Astrocyte (in vitro differentiated cells and primary cell): ENCODE results near the gene CPNE6. TPM values are rescaled to one million over a fixed set of nuclear protein-coding genes. Genes with fewer than 3 reads are reported as not detected.

Experiments used
- DNase-seq: peaks from one replicate; pipeline ENCODE4 v3.0.0-alpha.2; 2010; ENCODE audit warnings: low read depth
- FAIRE-seq: peaks from 2 replicates; lab custom pipeline; 2011; peaks lifted over from hg19 to GRCh38; lab: Jason Lieb, UNC
- H2AFZ ChIP-seq: 2 replicates; pipeline ENCODE4 v1.6.0; 2012; ENCODE audit warnings: low read depth, low read length, inconsistent platforms
- H3K27ac ChIP-seq: 2 replicates; pipeline ENCODE4 v1.5.1; 2011; ENCODE audit warnings: low read depth, low read length, inconsistent platforms
- H3K27me3 ChIP-seq: 2 replicates; pipeline ENCODE4 v1.6.0; 2011; ENCODE audit warnings: low read length, inconsistent platforms; ENCODE audit not compliant: insufficient read depth
- H3K36me3 ChIP-seq: 2 replicates; pipeline ENCODE4 v1.5.1; 2011; ENCODE audit warnings: low read length, inconsistent platforms; ENCODE audit not compliant: insufficient read depth
- H3K4me1 ChIP-seq: 2 replicates; pipeline ENCODE4 v1.5.1; 2011; ENCODE audit warnings: low read length, inconsistent platforms; ENCODE audit not compliant: insufficient read depth
- H3K4me2 ChIP-seq: 2 replicates; pipeline ENCODE4 v1.6.0; 2012; ENCODE audit warnings: low read length, inconsistent platforms
- H3K4me3 ChIP-seq: 2 replicates; pipeline ENCODE4 v1.5.1; 2011; ENCODE audit warnings: low read depth, mild to moderate bottlenecking, low read length, inconsistent platforms; ENCODE audit not compliant: insufficient read depth
- H3K79me2 ChIP-seq: 2 replicates; pipeline ENCODE4 v1.6.0; 2012; ENCODE audit warnings: mild to moderate bottlenecking, low read length, inconsistent platforms; ENCODE audit not compliant: insufficient read depth
- H3K9ac ChIP-seq: 2 replicates; pipeline ENCODE4 v1.6.0; 2012; ENCODE audit warnings: mild to moderate bottlenecking, low read length, inconsistent platforms
- H3K9me3 ChIP-seq: 2 replicates; pipeline ENCODE4 v1.5.1; 2012; ENCODE audit warnings: low read depth, mild to moderate bottlenecking, low read length, inconsistent platforms; ENCODE audit not compliant: insufficient read depth
- H4K20me1 ChIP-seq: 2 replicates; pipeline ENCODE4 v1.6.0; 2012; ENCODE audit warnings: low read length, inconsistent platforms; ENCODE audit not compliant: insufficient read depth
- H3K27ac Mint-ChIP-seq: one replicate; pipeline ENCODE4 v1.8.0; 2021; ENCODE audit warnings: mild to moderate bottlenecking, mixed read lengths; ENCODE audit not compliant: unreplicated experiment
- H3K27me3 Mint-ChIP-seq: one replicate; pipeline ENCODE4 v1.8.0; 2021; ENCODE audit warnings: low read depth, mixed read lengths; ENCODE audit not compliant: unreplicated experiment
- H3K36me3 Mint-ChIP-seq: one replicate; pipeline ENCODE4 v1.8.0; 2021; ENCODE audit warnings: low read depth, mixed read lengths; ENCODE audit not compliant: unreplicated experiment
- H3K4me1 Mint-ChIP-seq: one replicate; pipeline ENCODE4 v1.8.0; 2021; ENCODE audit warnings: low read depth, mixed read lengths; ENCODE audit not compliant: unreplicated experiment
- H3K4me3 Mint-ChIP-seq: one replicate; pipeline ENCODE4 v1.8.0; 2021; ENCODE audit warnings: mild to moderate bottlenecking, moderate library complexity, mixed read lengths; ENCODE audit not compliant: unreplicated experiment
- H3K9me3 Mint-ChIP-seq: one replicate; pipeline ENCODE4 v1.8.0; 2021; ENCODE audit warnings: mild to moderate bottlenecking, mixed read lengths; ENCODE audit not compliant: unreplicated experiment
- EZH2 ChIP-seq: IDR thresholded peaks from 2 replicates; pipeline ENCODE4 v1.6.1; 2012; ENCODE audit warnings: mild to moderate bottlenecking, low read length, inconsistent platforms; ENCODE audit not compliant: insufficient read depth
- total RNA-seq: library from RNA; stranded (reverse); gene quantifications from 2 replicates; pipeline ENCODE4 v1.2.1, GENCODE V29; 2021
- TF ChIP-seq, protein P1 (sequence below): IDR thresholded peaks from 2 replicates; pipeline ENCODE4 v1.5.1; 2011; ENCODE audit warnings: low read depth, mild to moderate bottlenecking, inconsistent platforms, low read length, moderate library complexity; ENCODE audit not compliant: insufficient read depth

The CPNE6 gene
- total RNA-seq, 1 donor from 2014 or later, result not detected

DNA sequence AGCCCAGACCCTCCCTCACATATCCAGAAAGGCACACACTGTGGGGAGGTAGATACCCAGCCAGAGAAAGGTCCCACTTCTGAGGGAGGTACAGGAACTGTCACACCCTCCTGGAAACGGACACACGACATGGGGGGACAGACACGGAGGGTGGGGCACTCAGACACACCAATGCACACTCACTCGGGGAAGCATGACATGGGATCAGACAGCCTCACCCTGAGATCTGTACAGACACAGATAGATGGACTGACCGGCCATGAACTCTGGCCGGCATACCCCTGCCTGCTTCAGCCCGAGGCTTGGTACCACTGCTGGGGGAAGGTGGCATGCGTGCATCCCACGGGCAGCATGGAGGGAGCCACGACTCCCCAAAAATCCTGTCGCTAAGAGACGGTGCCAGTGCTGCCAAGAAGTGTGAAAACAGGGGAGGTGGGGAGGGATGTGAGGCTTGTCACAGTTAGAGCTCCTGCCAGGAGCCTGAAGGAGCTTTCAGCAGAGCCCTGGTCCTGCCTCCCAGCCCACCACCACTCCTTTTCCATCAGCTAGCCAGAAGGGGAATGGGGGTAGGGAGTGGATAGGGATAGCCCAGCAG is 571 bp downstream of the CPNE6 start:
- no peak overlapping the region for H3K4me2 ChIP-seq
- no peak for DNase-seq
- H3K36me3 ChIP-seq, result no peaks in the 10 kb centered on the region
- Mint-ChIP-seq H3K27ac (no peak overlapping the region), H3K27me3 (peaks cover 73% of the 10 kb centered on the region), H3K9me3 (no peaks in the 10 kb centered on the region), H3K36me3 (peaks cover 2% of the 10 kb centered on the region), H3K4me3 (peak overlapping the region; percentile 34), H3K4me1 (no peaks in the 10 kb centered on the region)
- H2AFZ ChIP-seq, result no peak overlapping the region
- H3K79me2 ChIP-seq, result no peaks in the 10 kb centered on the region
- no peaks in the 10 kb centered on the region for H4K20me1 ChIP-seq
- H3K9me3 ChIP-seq, result no peaks in the 10 kb centered on the region
- peaks cover 3% of the 10 kb centered on the region for H3K27me3 ChIP-seq
- no peak for TF ChIP-seq EZH2
- TF ChIP-seq, protein P1, sequence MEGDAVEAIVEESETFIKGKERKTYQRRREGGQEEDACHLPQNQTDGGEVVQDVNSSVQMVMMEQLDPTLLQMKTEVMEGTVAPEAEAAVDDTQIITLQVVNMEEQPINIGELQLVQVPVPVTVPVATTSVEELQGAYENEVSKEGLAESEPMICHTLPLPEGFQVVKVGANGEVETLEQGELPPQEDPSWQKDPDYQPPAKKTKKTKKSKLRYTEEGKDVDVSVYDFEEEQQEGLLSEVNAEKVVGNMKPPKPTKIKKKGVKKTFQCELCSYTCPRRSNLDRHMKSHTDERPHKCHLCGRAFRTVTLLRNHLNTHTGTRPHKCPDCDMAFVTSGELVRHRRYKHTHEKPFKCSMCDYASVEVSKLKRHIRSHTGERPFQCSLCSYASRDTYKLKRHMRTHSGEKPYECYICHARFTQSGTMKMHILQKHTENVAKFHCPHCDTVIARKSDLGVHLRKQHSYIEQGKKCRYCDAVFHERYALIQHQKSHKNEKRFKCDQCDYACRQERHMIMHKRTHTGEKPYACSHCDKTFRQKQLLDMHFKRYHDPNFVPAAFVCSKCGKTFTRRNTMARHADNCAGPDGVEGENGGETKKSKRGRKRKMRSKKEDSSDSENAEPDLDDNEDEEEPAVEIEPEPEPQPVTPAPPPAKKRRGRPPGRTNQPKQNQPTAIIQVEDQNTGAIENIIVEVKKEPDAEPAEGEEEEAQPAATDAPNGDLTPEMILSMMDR, result no peak
- no peak overlapping the region for H3K9ac ChIP-seq
- FAIRE-seq, result no peak
- no peak overlapping the region for H3K4me3 ChIP-seq
- H3K4me1 ChIP-seq, result no peaks in the 10 kb centered on the region
- H3K27ac ChIP-seq, result no peak overlapping the region

DNA sequence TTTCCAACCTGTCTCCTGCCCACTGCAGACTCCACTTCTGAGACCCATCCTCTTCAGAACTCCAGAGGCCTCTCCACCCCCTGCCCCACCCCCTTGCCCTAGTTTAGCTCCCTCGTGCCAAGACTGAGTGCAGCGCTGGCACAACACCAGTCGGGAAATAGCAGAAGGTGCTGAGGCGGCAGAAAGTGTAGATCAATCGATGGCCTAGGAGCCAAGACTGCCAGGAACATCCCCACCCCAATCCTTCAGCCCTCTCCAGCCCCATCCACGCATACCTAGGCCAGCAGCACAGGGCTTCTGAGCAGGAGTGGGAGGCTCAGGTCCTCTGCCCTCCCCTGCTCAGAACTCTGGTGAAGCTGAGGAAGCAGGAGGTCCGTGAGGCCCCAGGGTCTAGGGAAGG is 1.1 kb downstream of the CPNE6 start:
- peaks cover 3% of the 10 kb centered on the region for H3K27me3 ChIP-seq
- H3K4me2 ChIP-seq, result no peak overlapping the region
- peaks cover 2% of the 10 kb centered on the region for H3K36me3 Mint-ChIP-seq
- no peak for FAIRE-seq
- H3K27ac Mint-ChIP-seq, result no peak overlapping the region
- H3K9me3 ChIP-seq, result no peaks in the 10 kb centered on the region
- no peak overlapping the region for H3K4me3 Mint-ChIP-seq
- H4K20me1 ChIP-seq, result no peaks in the 10 kb centered on the region
- no peaks in the 10 kb centered on the region for H3K79me2 ChIP-seq
- H3K4me1 Mint-ChIP-seq, result no peaks in the 10 kb centered on the region
- peaks cover 73% of the 10 kb centered on the region for H3K27me3 Mint-ChIP-seq
- H3K36me3 ChIP-seq, result no peaks in the 10 kb centered on the region
- no peak overlapping the region for H3K27ac ChIP-seq
- H3K4me3 ChIP-seq, result no peak overlapping the region
- no peak overlapping the region for H2AFZ ChIP-seq
- DNase-seq, result no peak
- TF ChIP-seq EZH2, result no peak
- TF ChIP-seq, protein P1, result no peak
- H3K9ac ChIP-seq, result no peak overlapping the region
- H3K4me1 ChIP-seq, result no peaks in the 10 kb centered on the region
- no peaks in the 10 kb centered on the region for H3K9me3 Mint-ChIP-seq
